Keratinocyte (primary cell): ENCODE results near the gene LAMA3. TPM values are rescaled to one million over a fixed set of nuclear protein-coding genes. Genes with fewer than 3 reads are reported as not detected.

Experiments used
- DNase-seq: peaks from one replicate; pipeline ENCODE4 v3.0.0-alpha.2; 2011; ENCODE audit warnings: low read depth, missing footprints, low spot score
- FAIRE-seq: peaks from 2 replicates; lab custom pipeline; 2011; peaks lifted over from hg19 to GRCh38; lab: Jason Lieb, UNC
- H2AFZ ChIP-seq: 2 replicates; pipeline ENCODE4 v1.6.0; 2012; ENCODE audit warnings: low read length, control low read depth, inconsistent platforms; ENCODE audit not compliant: control insufficient read depth
- H3K27ac ChIP-seq: 2 replicates; pipeline ENCODE4 v1.5.1; 2011; ENCODE audit warnings: low read length; ENCODE audit not compliant: control insufficient read depth, insufficient read depth
- H3K27me3 ChIP-seq: 3 replicates; pipeline ENCODE4 v1.6.0; 2011; ENCODE audit warnings: low read length; ENCODE audit not compliant: control insufficient read depth, insufficient read depth; ENCODE audit errors: extremely low read depth
- H3K36me3 ChIP-seq, 2 experiments: 2 replicates in 1 of 2; 3 replicates in 1 of 2; pipeline ENCODE4 v1.5.1; 2011; ENCODE audit warnings: low read length in 2 of 2, mild to moderate bottlenecking in 1 of 2; ENCODE audit not compliant: control insufficient read depth in 2 of 2, insufficient read depth in 2 of 2; ENCODE audit errors: extremely low read depth in 1 of 2
- H3K4me1 ChIP-seq: 3 replicates; pipeline ENCODE4 v1.5.1; 2011; ENCODE audit warnings: low read length; ENCODE audit not compliant: control insufficient read depth, insufficient read depth; ENCODE audit errors: extremely low read depth
- H3K4me2 ChIP-seq: 3 replicates; pipeline ENCODE4 v1.6.0; 2011; ENCODE audit warnings: low read depth, low read length; ENCODE audit not compliant: control insufficient read depth, insufficient read depth; ENCODE audit errors: extremely low read depth
- H3K4me3 ChIP-seq, 3 experiments: fragments of 200-600 bp in 1 of 3; sonication (generic) in 1 of 3; 2 replicates in 2 of 3; 3 replicates in 1 of 3; pipeline ENCODE4 v1.5.1; 2011 to 2016; ENCODE audit warnings: low read length in 3 of 3, mild to moderate bottlenecking in 3 of 3, control low read depth in 2 of 3, inconsistent platforms in 1 of 3, low read depth in 1 of 3, mixed read lengths in 1 of 3, mixed run types in 1 of 3, moderate library complexity in 1 of 3; ENCODE audit not compliant: control insufficient read depth in 2 of 3, insufficient read depth in 2 of 3; ENCODE audit errors: extremely low read depth in 1 of 3
- H3K79me2 ChIP-seq: 2 replicates; pipeline ENCODE4 v1.6.0; 2012; ENCODE audit warnings: low read length; ENCODE audit not compliant: control insufficient read depth, insufficient read depth
- H3K9ac ChIP-seq: 3 replicates; pipeline ENCODE4 v1.6.0; 2011; ENCODE audit warnings: low read length; ENCODE audit not compliant: control insufficient read depth, insufficient read depth; ENCODE audit errors: extremely low read depth
- H3K9me1 ChIP-seq: 3 replicates; pipeline ENCODE4 v1.6.0; 2011; ENCODE audit warnings: low read length; ENCODE audit not compliant: control insufficient read depth, insufficient read depth; ENCODE audit errors: extremely low read depth
- H3K9me3 ChIP-seq: 2 replicates; pipeline ENCODE4 v1.5.1; 2012; ENCODE audit warnings: low read depth, low read length; ENCODE audit not compliant: control insufficient read depth
- H4K20me1 ChIP-seq: 3 replicates; pipeline ENCODE4 v1.6.0; 2011; ENCODE audit warnings: low read length; ENCODE audit not compliant: control insufficient read depth, insufficient read depth; ENCODE audit errors: extremely low read depth
- EZH2 ChIP-seq: IDR thresholded peaks from one replicate; pipeline ENCODE4 v1.6.1; 2012; ENCODE audit warnings: inconsistent platforms, mild to moderate bottlenecking, low read length, moderate library complexity
- dilution Hi-C: fragments of 300-500 bp; cut with MboI; formaldehyde crosslinking; loops from one replicate; pipeline ENCODE4 v1.7.0; 2020; ENCODE audit warnings: low sequenced_read_pairs; ENCODE audit not compliant: extremely low pct_ligation_motif_present
- polyA plus RNA-seq, 5 experiments: library from polyadenylated mRNA; depleted of rRNA in 3 of 5; stranded (reverse) in 3 of 5; stranded (forward) in 1 of 5; unstranded in 1 of 5; fragments of >200 nt; gene quantifications; 1 replicate in 1 of 5; 2 replicates in 3 of 5; 3 replicates in 1 of 5; pipeline versions ENCODE4 v1.2.1 to v1.2.3, GENCODE V29; 2011 to 2012; ENCODE audit warnings: missing spikeins in 2 of 5, low read depth in 1 of 5, low replicate concordance in 1 of 5
- TF ChIP-seq, protein P1 (sequence below), 3 experiments: IDR thresholded peaks in 1 of 3; conservative IDR thresholded peaks in 1 of 3; optimal IDR thresholded peaks in 1 of 3; 2 replicates in 2 of 3; 3 replicates in 1 of 3; pipeline versions ENCODE3 to v1.5.1; 2011; ENCODE audit warnings: low read length in 3 of 3, mild to moderate bottlenecking in 3 of 3, moderate library complexity in 2 of 3, control low read depth in 1 of 3, inconsistent platforms in 1 of 3; ENCODE audit not compliant: insufficient read depth in 2 of 3; ENCODE audit errors: extremely low read depth in 1 of 3

Gene LAMA3
- polyA plus RNA-seq, 1 donor (not counting 4 experiments of a cell fraction or from before 2014, with no cell fraction given): 1,944 TPM

DNA sequence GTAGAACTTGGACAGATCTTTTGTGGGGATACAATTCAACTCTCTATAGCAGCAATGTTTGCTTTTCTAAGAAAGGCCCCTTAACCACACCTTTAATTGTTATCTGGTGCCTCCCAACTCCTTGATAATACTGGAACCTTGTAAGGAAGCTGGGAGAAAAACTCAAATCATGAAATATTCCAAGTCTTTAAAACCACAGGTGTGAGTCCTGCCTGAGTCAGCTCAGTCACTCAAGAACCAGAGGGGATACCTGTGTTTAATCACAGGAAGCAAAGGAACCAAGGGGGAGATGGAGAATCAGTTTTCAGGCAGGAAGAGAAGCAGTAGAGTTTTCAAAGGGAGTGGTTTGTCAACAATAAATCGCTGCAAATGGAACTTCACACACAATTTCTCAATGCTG is 159.9 kb downstream of the LAMA3 start:
- Histone ChIP-seq H3K9me1 (peaks cover 3% of the 10 kb centered on the region), H3K4me2 (peak overlapping the region; percentile 79), H4K20me1 (no peaks in the 10 kb centered on the region), H3K79me2 (no peaks in the 10 kb centered on the region), H3K9ac (peak overlapping the region; percentile 36), H2AFZ (no peak overlapping the region), H3K27me3 (no peaks in the 10 kb centered on the region), H3K9me3 (no peaks in the 10 kb centered on the region), H3K4me1 (peaks cover 44% of the 10 kb centered on the region), H3K27ac (peak overlapping the region; percentile 77), H3K4me3 (peak overlapping the region in 2 of 3 experiments; percentile 40 to 41), H3K36me3 (peaks cover 5 to 15% of the 10 kb centered on the region in 2 experiments)
- peak; percentile 92 for FAIRE-seq
- TF ChIP-seq EZH2: no peak
- TF ChIP-seq, protein P1, sequence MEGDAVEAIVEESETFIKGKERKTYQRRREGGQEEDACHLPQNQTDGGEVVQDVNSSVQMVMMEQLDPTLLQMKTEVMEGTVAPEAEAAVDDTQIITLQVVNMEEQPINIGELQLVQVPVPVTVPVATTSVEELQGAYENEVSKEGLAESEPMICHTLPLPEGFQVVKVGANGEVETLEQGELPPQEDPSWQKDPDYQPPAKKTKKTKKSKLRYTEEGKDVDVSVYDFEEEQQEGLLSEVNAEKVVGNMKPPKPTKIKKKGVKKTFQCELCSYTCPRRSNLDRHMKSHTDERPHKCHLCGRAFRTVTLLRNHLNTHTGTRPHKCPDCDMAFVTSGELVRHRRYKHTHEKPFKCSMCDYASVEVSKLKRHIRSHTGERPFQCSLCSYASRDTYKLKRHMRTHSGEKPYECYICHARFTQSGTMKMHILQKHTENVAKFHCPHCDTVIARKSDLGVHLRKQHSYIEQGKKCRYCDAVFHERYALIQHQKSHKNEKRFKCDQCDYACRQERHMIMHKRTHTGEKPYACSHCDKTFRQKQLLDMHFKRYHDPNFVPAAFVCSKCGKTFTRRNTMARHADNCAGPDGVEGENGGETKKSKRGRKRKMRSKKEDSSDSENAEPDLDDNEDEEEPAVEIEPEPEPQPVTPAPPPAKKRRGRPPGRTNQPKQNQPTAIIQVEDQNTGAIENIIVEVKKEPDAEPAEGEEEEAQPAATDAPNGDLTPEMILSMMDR (optimal IDR thresholded peaks at IDR 0.05 in 1 of 3, IDR thresholded peaks at IDR 0.05 in 1 of 3, conservative IDR thresholded peaks at IDR 0.05 in 1 of 3; ENCODE audit: extremely low read depth in 1 of 3, insufficient read depth in 2 of 3, low read length in 3 of 3): no peak
- DNase-seq: no peak
- dilution Hi-C loops: no loop called here

DNA sequence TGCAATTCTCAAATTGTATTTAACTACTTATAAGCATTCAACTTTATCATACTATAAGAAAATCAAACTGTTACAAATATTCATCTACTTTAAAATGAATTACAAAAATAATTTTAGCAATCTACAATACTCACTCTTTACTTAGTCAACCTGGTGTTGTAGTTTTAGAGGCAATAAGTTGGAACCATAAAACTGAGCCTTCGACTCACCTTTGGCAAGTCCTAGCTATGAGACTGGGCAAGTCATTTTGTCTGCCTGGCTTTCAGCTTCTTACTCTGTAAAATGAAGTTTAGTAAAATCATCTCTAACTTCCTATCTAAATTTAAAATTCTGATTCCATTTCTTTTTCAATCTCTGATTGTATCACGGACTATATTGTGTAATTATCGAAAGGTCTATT is 161.0 kb downstream of the LAMA3 start:
- FAIRE-seq: peak; percentile 76
- Histone ChIP-seq H4K20me1 (no peaks in the 10 kb centered on the region), H3K4me3 (no peak overlapping the region), H2AFZ (no peak overlapping the region), H3K27me3 (no peaks in the 10 kb centered on the region), H3K27ac (peak overlapping the region; percentile 77), H3K4me1 (peaks cover 34% of the 10 kb centered on the region), H3K9me1 (peaks cover under 1% of the 10 kb centered on the region), H3K9ac (no peak overlapping the region), H3K9me3 (no peaks in the 10 kb centered on the region), H3K36me3 (peaks cover 3 to 15% of the 10 kb centered on the region in 2 experiments), H3K4me2 (no peak overlapping the region), H3K79me2 (no peaks in the 10 kb centered on the region)
- dilution Hi-C loops: no loop called here
- no peak for DNase-seq
- TF ChIP-seq, protein P1 (optimal IDR thresholded peaks at IDR 0.05 in 1 of 3, IDR thresholded peaks at IDR 0.05 in 1 of 3, conservative IDR thresholded peaks at IDR 0.05 in 1 of 3; ENCODE audit: extremely low read depth in 1 of 3, insufficient read depth in 2 of 3, low read length in 3 of 3): no peak
- no peak for TF ChIP-seq EZH2
